Loucy (cell line): ENCODE data around the gene GPRC5C.

Experiments used
- H2AFZ ChIP-seq: fragments of 200-600 bp; sonication (generic); 2 replicates; pipeline ENCODE4 v1.6.0; 2016; ENCODE audit warnings: antibody characterized with exemption, mild to moderate bottlenecking, low read length, moderate library complexity
- H3F3A ChIP-seq: fragments of 200-600 bp; 2 replicates; pipeline ENCODE4 v1.6.0; 2016; ENCODE audit warnings: antibody characterized with exemption, low read depth, mild to moderate bottlenecking
- H3K27me3 ChIP-seq: fragments of 200-600 bp; sonication (generic); 2 replicates; pipeline ENCODE4 v1.6.1; 2014; ENCODE audit warnings: low read length, mild to moderate bottlenecking; ENCODE audit not compliant: insufficient read depth, poor library complexity, severe bottlenecking
- H3K36me3 ChIP-seq: fragments of 200-600 bp; sonication (generic); 2 replicates; pipeline ENCODE4 v1.6.1; 2016; ENCODE audit warnings: low read length; ENCODE audit not compliant: insufficient read depth
- H3K4me1 ChIP-seq: fragments of 200-600 bp; sonication (generic); 2 replicates; pipeline ENCODE4 v1.5.1; 2014; ENCODE audit warnings: low read length, mild to moderate bottlenecking; ENCODE audit not compliant: insufficient read depth, poor library complexity, severe bottlenecking
- H3K4me2 ChIP-seq: fragments of 200-600 bp; sonication (generic); 2 replicates; pipeline ENCODE4 v1.6.0; 2014; ENCODE audit warnings: antibody characterized with exemption, low read length, low read depth, mild to moderate bottlenecking; ENCODE audit not compliant: poor library complexity, severe bottlenecking
- H3K4me3 ChIP-seq: fragments of 200-600 bp; sonication (generic); 2 replicates; pipeline ENCODE4 v1.5.1; 2014; ENCODE audit warnings: low read length, mild to moderate bottlenecking, mixed read lengths; ENCODE audit not compliant: poor library complexity, severe bottlenecking
- H3K79me2 ChIP-seq: fragments of 200-600 bp; sonication (generic); 2 replicates; pipeline ENCODE4 v1.6.1; 2014; ENCODE audit warnings: low read length; ENCODE audit not compliant: insufficient read depth
- H3K9ac ChIP-seq: fragments of 200-600 bp; sonication (generic); 2 replicates; pipeline ENCODE4 v1.6.0; 2014; ENCODE audit warnings: mild to moderate bottlenecking, low read depth, low read length, moderate library complexity; ENCODE audit not compliant: poor library complexity, severe bottlenecking
- H3K9me2 ChIP-seq: fragments of 200-600 bp; sonication (generic); replicated peaks from 2 replicates; pipeline ENCODE4 v1.6.1; 2016; ENCODE audit warnings: low read depth, low read length, mixed read lengths
- H3K9me3 ChIP-seq: fragments of 200-600 bp; sonication (generic); 2 replicates; pipeline ENCODE4 v1.6.1; 2014; ENCODE audit warnings: mild to moderate bottlenecking, antibody characterized with exemption, low read length, low read depth; ENCODE audit not compliant: insufficient read depth
- H4K20me1 ChIP-seq: fragments of 200-600 bp; sonication (generic); 2 replicates; pipeline ENCODE4 v1.6.0; 2014; ENCODE audit warnings: antibody characterized with exemption, low read length, mild to moderate bottlenecking; ENCODE audit not compliant: insufficient read depth, poor library complexity, severe bottlenecking
- EZH2phosphoT487 ChIP-seq: fragments of 200-600 bp; IDR thresholded peaks from 2 replicates; pipeline ENCODE4 v1.6.1; 2018; ENCODE audit warnings: antibody characterized with exemption, mild to moderate bottlenecking, moderate library complexity, borderline replicate concordance
- TF ChIP-seq, protein P1 (sequence below): fragments of 200-600 bp; sonication (generic); conservative IDR thresholded peaks from 2 replicates; pipeline ENCODE4 v1.5.1; 2014; ENCODE audit warnings: mild to moderate bottlenecking, antibody characterized with exemption, low read length

The GPRC5C gene

DNA sequence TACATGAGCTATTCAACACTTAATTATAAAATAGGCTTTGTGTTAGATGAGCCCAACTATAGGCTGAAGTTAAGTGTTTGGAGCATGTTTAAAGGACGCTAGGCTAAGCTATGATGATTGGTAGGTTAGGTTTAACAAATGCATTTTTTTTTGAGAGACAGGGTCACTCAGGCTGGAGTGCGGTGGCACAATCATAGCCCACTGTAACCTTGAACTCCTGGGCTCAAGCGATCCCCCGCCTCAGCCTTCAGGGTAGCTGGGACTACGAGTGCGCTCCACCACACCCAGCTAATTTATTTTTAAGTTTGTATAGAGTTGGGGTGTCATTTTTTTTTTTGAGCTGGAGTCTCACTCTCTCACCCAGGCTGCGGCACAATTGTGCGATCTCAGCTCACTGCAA lies 19.3 kb upstream of the GPRC5C start:
- no peaks in the 10 kb centered on the region for H3K79me2 ChIP-seq
- no peak overlapping the region for H3K4me2 ChIP-seq
- no peak overlapping the region for H3K9ac ChIP-seq
- no peak overlapping the region for H3K4me3 ChIP-seq
- H4K20me1 ChIP-seq, result no peaks in the 10 kb centered on the region
- no peak for TF ChIP-seq EZH2phosphoT487
- TF ChIP-seq, protein P1, sequence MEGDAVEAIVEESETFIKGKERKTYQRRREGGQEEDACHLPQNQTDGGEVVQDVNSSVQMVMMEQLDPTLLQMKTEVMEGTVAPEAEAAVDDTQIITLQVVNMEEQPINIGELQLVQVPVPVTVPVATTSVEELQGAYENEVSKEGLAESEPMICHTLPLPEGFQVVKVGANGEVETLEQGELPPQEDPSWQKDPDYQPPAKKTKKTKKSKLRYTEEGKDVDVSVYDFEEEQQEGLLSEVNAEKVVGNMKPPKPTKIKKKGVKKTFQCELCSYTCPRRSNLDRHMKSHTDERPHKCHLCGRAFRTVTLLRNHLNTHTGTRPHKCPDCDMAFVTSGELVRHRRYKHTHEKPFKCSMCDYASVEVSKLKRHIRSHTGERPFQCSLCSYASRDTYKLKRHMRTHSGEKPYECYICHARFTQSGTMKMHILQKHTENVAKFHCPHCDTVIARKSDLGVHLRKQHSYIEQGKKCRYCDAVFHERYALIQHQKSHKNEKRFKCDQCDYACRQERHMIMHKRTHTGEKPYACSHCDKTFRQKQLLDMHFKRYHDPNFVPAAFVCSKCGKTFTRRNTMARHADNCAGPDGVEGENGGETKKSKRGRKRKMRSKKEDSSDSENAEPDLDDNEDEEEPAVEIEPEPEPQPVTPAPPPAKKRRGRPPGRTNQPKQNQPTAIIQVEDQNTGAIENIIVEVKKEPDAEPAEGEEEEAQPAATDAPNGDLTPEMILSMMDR, result no peak
- H3K36me3 ChIP-seq, result no peaks in the 10 kb centered on the region
- no peaks in the 10 kb centered on the region for H3K9me3 ChIP-seq
- H3F3A ChIP-seq, result no peaks in the 10 kb centered on the region
- no peak overlapping the region for H2AFZ ChIP-seq
- H3K9me2 ChIP-seq, result no peaks in the 10 kb centered on the region
- no peaks in the 10 kb centered on the region for H3K27me3 ChIP-seq
- H3K4me1 ChIP-seq, result peaks cover 24% of the 10 kb centered on the region

DNA sequence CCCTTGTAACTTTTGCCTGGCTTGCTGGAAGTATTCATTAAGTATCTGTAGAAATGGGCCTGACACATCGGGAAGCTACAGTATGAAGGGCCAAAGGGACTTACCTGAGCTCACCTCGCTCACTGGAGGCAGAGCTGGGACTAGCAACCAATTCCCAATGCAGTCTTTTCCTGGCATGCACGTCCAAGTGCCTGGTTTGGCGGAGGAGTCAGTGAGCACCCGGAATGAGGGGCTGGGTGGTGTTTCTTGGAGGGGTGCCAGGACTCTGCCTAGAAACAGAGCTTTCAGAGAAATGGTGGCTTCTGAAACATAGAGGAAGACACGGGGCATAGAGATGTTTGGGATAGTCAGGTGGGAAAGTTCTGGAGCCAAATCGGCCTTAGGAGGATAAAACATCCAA lies 18.4 kb upstream of the GPRC5C start:
- H4K20me1 ChIP-seq, result no peaks in the 10 kb centered on the region
- no peaks in the 10 kb centered on the region for H3K9me2 ChIP-seq
- H3K27me3 ChIP-seq, result no peaks in the 10 kb centered on the region

DNA sequence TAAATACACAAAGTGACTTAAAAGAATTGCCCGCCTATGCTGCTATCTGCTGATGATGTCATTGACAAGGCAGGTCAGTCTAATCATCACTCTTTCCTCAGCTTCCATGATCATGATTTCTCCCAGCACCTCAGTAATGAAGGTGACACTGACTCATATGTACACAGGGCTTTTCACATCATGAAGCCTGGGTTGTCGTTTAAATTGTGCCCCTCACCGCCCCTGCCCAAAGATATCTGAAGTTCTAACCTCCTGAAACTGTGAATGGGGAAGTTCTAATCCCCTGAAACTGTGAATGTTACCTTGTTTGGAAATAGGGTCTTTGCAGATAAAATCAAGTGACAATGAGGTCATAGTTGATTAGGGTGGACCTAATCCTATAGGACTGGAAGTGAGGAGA lies 17.4 kb upstream of the GPRC5C start:
- Histone ChIP-seq H3K4me3 (no peak overlapping the region), H3K9me2 (no peaks in the 10 kb centered on the region), H3F3A (no peaks in the 10 kb centered on the region), H2AFZ (no peak overlapping the region), H3K9me3 (no peaks in the 10 kb centered on the region), H3K9ac (no peak overlapping the region), H3K79me2 (no peaks in the 10 kb centered on the region), H4K20me1 (no peaks in the 10 kb centered on the region), H3K27me3 (no peaks in the 10 kb centered on the region), H3K4me1 (peaks cover 14% of the 10 kb centered on the region), H3K36me3 (no peaks in the 10 kb centered on the region), H3K4me2 (no peak overlapping the region)
- TF ChIP-seq, protein P1, result no peak
- TF ChIP-seq EZH2phosphoT487, result no peak

More for the DNA sequence above, 18.4 kb upstream of the GPRC5C start:
- no peak overlapping the region for H3K4me2 ChIP-seq
- H2AFZ ChIP-seq, result no peak overlapping the region
- H3F3A ChIP-seq, result no peaks in the 10 kb centered on the region
- H3K9ac ChIP-seq, result no peak overlapping the region
- no peaks in the 10 kb centered on the region for H3K36me3 ChIP-seq
- no peaks in the 10 kb centered on the region for H3K9me3 ChIP-seq
- peaks cover 19% of the 10 kb centered on the region for H3K4me1 ChIP-seq
- H3K4me3 ChIP-seq, result no peak overlapping the region
- no peaks in the 10 kb centered on the region for H3K79me2 ChIP-seq
- TF ChIP-seq, protein P1, result no peak
- no peak for TF ChIP-seq EZH2phosphoT487
